RPMI8226 (cell line): ENCODE measurements around the gene METTL2B.

Experiments used
- DNase-seq: peaks from one replicate; pipeline ENCODE4 v3.0.0-alpha.2; 2015

Gene METTL2B

GRCh38 chr7:128476402-128477335 is at the start of gene METTL2B:
METTL2B (plus strand) TSS chr7:128476748; CDS start chr7:128476766, 18 bp downstream.
- peak; percentile 98 for DNase-seq

GRCh38 chr7:128427289-128427891 is 49.2 kb upstream of the METTL2B start:
- peak; percentile 74 for DNase-seq

GRCh38 chr7:128430207-128430606 is 46.3 kb upstream of the METTL2B start:
- no peak for DNase-seq

- no peak for DNase-seq
Measured at GRCh38 chr7:128431221-128431620, 45.3 kb upstream of the METTL2B start.

- no peak for DNase-seq
Measured at GRCh38 chr7:128431754-128432153, 44.8 kb upstream of the METTL2B start.

GRCh38 chr7:128434413-128435326 is 41.9 kb upstream of the METTL2B start:
- DNase-seq: no peak

- DNase-seq: no peak
Measured at GRCh38 chr7:128435327-128435686, 41.2 kb upstream of the METTL2B start.

GRCh38 chr7:128437426-128438332 is 38.9 kb upstream of the METTL2B start:
- no peak for DNase-seq

GRCh38 chr7:128442356-128442755 is 34.2 kb upstream of the METTL2B start:
- DNase-seq: no peak

- no peak for DNase-seq
Measured at GRCh38 chr7:128443831-128444600, 32.5 kb upstream of the METTL2B start.

GRCh38 chr7:128446306-128446705 is 30.2 kb upstream of the METTL2B start:
- no peak for DNase-seq

GRCh38 chr7:128447941-128448564 is 28.5 kb upstream of the METTL2B start:
- DNase-seq: no peak

- DNase-seq: no peak
Measured at GRCh38 chr7:128448751-128449302, 27.7 kb upstream of the METTL2B start.

- DNase-seq: no peak
Measured at GRCh38 chr7:128450409-128450808, 26.1 kb upstream of the METTL2B start.

GRCh38 chr7:128450913-128451312 is 25.6 kb upstream of the METTL2B start:
- no peak for DNase-seq

GRCh38 chr7:128452552-128452951 is 24.0 kb upstream of the METTL2B start:
- no peak for DNase-seq

GRCh38 chr7:128453836-128454804 is 22.4 kb upstream of the METTL2B start:
- no peak for DNase-seq

GRCh38 chr7:128454808-128455542 is 21.6 kb upstream of the METTL2B start:
- peak; percentile 37 for DNase-seq
